ENCODE measurements around the gene AK3.

- TF ChIP-seq CTCF (IDR thresholded peaks at IDR 0.05), result no peak
- TF ChIP-seq ZFX (IDR thresholded peaks at IDR 0.05; ENCODE audit: borderline replicate concordance), result no peak
These were observed 45.6 kb upstream of the AK3 start for GRCh38 chr9:4786599-4786998.

All from 22Rv1 (cell line).